HEK293T (cell line): ENCODE data around the gene C3orf70.

Source experiments
- CTCF ChIA-PET: fragments of 350-600 bp; formaldehyde crosslinking; extraction: SDS; loops from one replicate; lab custom pipeline; 2021; ENCODE audit warnings: antibody characterized with exemption, inconsistent platforms; lab: Yijun Ruan, JAX
- POLR2A ChIA-PET: fragments of 350-600 bp; formaldehyde crosslinking; extraction: SDS; loops from one replicate; lab custom pipeline; 2020; ENCODE audit warnings: antibody characterized with exemption, inconsistent platforms; lab: Yijun Ruan, JAX
- DNase-seq: peaks from one replicate; pipeline ENCODE4 v3.0.0; 2012; ENCODE audit warnings: mixed read lengths; ENCODE audit errors: extremely low spot score
- ARNT ChIP-seq: fragments of 450-650 bp; IDR thresholded peaks from 2 replicates; pipeline ENCODE4 v1.6.1; 2017; ENCODE audit warnings: mild to moderate bottlenecking
- BHLHE40 ChIP-seq: fragments of 450-650 bp; IDR thresholded peaks from 2 replicates; pipeline ENCODE4 v1.6.1; 2016; ENCODE audit warnings: mild to moderate bottlenecking, moderate library complexity, borderline replicate concordance
- CTBP1 ChIP-seq: fragments of 450-650 bp; IDR thresholded peaks from 2 replicates; pipeline ENCODE4 v1.6.1; 2016; ENCODE audit warnings: borderline replicate concordance
- ELF4 ChIP-seq: fragments of 450-650 bp; IDR thresholded peaks from 2 replicates; pipeline ENCODE4 v1.6.1; 2017; ENCODE audit warnings: antibody characterized with exemption
- FOXA1 ChIP-seq: fragments of 450-650 bp; IDR thresholded peaks from 2 replicates; pipeline ENCODE4 v1.6.1; 2016; ENCODE audit warnings: mild to moderate bottlenecking
- FOXK2 ChIP-seq: fragments of 450-650 bp; IDR thresholded peaks from 2 replicates; pipeline ENCODE4 v1.6.1; 2016; ENCODE audit warnings: mild to moderate bottlenecking
- FOXM1 ChIP-seq: fragments of 450-650 bp; IDR thresholded peaks from 2 replicates; pipeline ENCODE4 v1.6.1; 2017; ENCODE audit warnings: mild to moderate bottlenecking, borderline replicate concordance
- HDGF ChIP-seq: fragments of 450-650 bp; IDR thresholded peaks from 2 replicates; pipeline ENCODE4 v1.6.1; 2017; ENCODE audit warnings: antibody characterized with exemption, borderline replicate concordance
- L3MBTL2 ChIP-seq: fragments of 450-650 bp; conservative IDR thresholded peaks from 2 replicates; pipeline ENCODE4 v1.6.1; 2016; ENCODE audit warnings: mild to moderate bottlenecking
- LEF1 ChIP-seq: fragments of 450-650 bp; IDR thresholded peaks from 2 replicates; pipeline ENCODE4 v1.6.1; 2017; ENCODE audit warnings: mild to moderate bottlenecking, borderline replicate concordance
- NFRKB ChIP-seq: fragments of 450-650 bp; IDR thresholded peaks from 2 replicates; pipeline ENCODE4 v1.6.1; 2016; ENCODE audit warnings: mild to moderate bottlenecking, moderate library complexity
- PKNOX1 ChIP-seq: fragments of 450-650 bp; IDR thresholded peaks from 2 replicates; pipeline ENCODE4 v1.6.1; 2016
- SP1 ChIP-seq: fragments of 450-650 bp; IDR thresholded peaks from 2 replicates; pipeline ENCODE4 v1.6.1; 2017
- SUZ12 ChIP-seq: fragments of 450-650 bp; IDR thresholded peaks from 2 replicates; pipeline ENCODE4 v1.6.1; 2016; ENCODE audit warnings: mild to moderate bottlenecking
- TARDBP ChIP-seq: fragments of 450-650 bp; IDR thresholded peaks from 2 replicates; pipeline ENCODE4 v1.6.1; 2016
- ZNF384 ChIP-seq: fragments of 450-650 bp; IDR thresholded peaks from 2 replicates; pipeline ENCODE4 v1.6.1; 2016

C3orf70 gene

GRCh38 chr3:185153171-185153771, 411 bp upstream of the C3orf70 start:
- CTCF ChIA-PET = no interaction called here
- DNase-seq = no peak
- POLR2A ChIA-PET = no interaction called here
- TF ChIP-seq FOXA1 = no peak
- no peak for TF ChIP-seq SP1
- no peak for TF ChIP-seq FOXM1
- no peak for TF ChIP-seq ARNT
- no peak for TF ChIP-seq CTBP1
- no peak for TF ChIP-seq LEF1
- no peak for TF ChIP-seq BHLHE40
- TF ChIP-seq ZNF384 = no peak
- no peak for TF ChIP-seq L3MBTL2
- TF ChIP-seq HDGF = no peak
- no peak for TF ChIP-seq TARDBP
- no peak for TF ChIP-seq SUZ12
- no peak for TF ChIP-seq PKNOX1

DNA sequence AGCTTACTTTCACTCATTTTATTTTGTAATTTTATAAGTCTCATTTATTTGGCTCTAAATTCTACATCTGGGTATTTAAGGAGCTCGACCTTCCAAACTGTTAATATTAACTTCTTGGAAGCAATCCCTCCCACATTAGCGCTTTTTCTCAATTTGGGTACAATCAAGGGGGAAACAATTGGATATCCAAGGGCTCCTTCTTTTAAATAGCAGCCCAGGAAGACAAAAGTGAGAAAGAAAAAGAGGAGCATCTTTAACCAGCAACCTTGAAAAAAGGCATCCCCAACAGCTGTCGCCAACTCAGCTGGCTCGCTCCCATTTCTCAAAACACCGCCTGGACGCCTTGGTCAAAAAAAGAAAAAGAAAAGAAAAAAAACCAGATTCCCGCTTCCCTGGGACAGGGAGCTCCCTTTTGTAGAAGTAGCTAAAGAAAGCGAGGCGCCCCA, 873 bp downstream of the C3orf70 start:
- ChIA-PET POLR2A (no interaction called here), CTCF (interaction anchor here (0.5 kb wide), 1 partner anchor 276 kb away, joined by 3 read pairs; no protein-coding TSS in a partner anchor)
- DNase-seq = no peak
- TF ChIP-seq FOXK2 = no peak

DNA sequence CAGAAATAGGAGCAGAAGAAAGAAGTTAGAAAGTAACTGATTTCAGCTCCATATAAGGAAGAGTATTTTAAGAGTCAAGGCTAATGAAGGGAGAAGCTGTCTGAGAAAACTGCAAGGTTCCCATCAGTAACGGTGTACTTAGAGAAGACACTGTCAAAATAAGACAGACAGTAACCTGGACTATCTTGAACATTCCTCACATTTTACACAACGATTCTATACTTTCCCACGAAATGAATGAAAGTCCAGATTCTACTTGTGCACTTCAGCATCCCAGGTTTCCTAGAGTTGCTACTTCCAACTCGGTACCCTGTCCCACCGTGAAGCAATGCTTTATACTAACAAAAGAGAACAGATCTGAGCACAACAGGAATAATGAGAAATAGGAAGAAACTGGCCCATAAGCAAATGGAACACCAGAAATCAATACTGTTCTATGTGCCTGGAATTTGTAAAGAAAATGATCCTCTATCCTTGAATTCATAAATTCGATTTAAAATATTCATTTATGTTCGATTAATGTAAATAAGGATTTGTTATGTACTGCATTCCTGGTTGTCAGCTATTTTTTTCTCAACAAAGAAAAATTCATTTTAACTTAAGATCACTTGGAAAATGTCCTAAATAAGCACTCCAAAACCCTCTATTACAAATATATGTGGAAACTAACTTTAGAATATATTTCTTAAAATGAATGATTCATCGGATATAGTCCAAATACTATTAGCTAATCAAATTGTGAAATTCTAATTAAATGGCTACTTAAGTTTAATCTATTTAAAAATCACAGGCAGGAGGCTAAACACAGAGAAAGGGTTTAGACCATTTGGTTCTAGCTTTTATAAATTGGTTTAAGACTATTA, 1.5 kb downstream of the C3orf70 start:
- DNase-seq = no peak
- ChIA-PET CTCF (no interaction called here), POLR2A (no interaction called here)
- no peak for TF ChIP-seq BHLHE40
- TF ChIP-seq ZNF384 = no peak
- TF ChIP-seq PKNOX1 = no peak
- no peak for TF ChIP-seq FOXK2
- TF ChIP-seq ARNT = no peak
- no peak for TF ChIP-seq NFRKB
- TF ChIP-seq FOXM1 = no peak
- TF ChIP-seq HDGF = no peak
- TF ChIP-seq TARDBP = no peak
- no peak for TF ChIP-seq L3MBTL2
- TF ChIP-seq ELF4 = no peak
- no peak for TF ChIP-seq CTBP1
- no peak for TF ChIP-seq SUZ12
- no peak for TF ChIP-seq SP1
- TF ChIP-seq LEF1 = no peak
- no peak for TF ChIP-seq FOXA1

DNA sequence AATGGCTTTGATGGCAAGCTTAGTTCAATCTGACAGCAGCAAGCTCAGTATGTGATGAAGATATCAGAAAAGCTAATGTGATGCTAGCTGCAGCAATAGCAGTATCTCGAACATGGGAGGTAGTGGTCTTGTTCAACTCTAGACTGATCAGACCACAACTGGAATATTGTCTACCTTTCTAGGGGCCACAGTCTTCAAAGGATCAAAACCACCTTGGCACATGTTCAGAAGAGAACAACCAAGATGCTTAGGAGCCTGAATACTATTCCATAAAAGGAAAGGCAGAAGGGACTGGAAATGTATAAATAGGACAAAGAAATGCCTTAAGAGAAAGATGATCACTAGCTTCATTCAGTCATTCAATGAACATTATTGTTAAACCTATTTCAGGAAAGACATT, 2.3 kb downstream of the C3orf70 start:
- ChIA-PET POLR2A (no interaction called here), CTCF (no interaction called here)
- TF ChIP-seq ELF4 (no peak), LEF1 (no peak), HDGF (no peak), ARNT (no peak), NFRKB (no peak), ZNF384 (no peak), BHLHE40 (no peak), FOXA1 (no peak), SP1 (no peak), FOXM1 (no peak), PKNOX1 (no peak), SUZ12 (no peak), FOXK2 (no peak)
- no peak for DNase-seq

DNA sequence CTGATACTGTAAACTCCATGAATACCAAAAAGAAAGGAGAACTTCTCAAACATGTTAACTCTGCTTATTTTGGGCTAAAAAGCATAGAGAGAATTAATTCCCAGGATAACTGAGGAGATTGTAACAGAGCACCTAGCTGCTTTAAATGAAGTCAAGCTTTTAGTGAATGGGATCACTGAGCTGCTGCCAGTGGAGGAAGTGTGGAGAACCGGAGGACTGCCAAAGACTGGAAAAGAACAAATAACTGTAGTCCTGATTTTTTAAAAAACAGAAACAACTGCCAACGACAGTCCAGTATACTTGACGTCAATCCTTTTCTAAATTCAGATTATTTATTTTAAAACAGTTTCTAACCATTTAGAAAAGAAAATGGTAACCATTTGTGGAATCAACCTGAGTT, 3.3 kb downstream of the C3orf70 start:
- no peak for DNase-seq
- CTCF ChIA-PET = no interaction called here
- TF ChIP-seq L3MBTL2 (no peak), FOXM1 (no peak), LEF1 (no peak), PKNOX1 (no peak), ELF4 (no peak), CTBP1 (no peak), FOXK2 (no peak), FOXA1 (no peak), TARDBP (no peak), NFRKB (no peak), ZNF384 (no peak)
- POLR2A ChIA-PET = no interaction called here

GRCh38 chr3:185145511-185145910, 7.3 kb downstream of the C3orf70 start:
- CTCF ChIA-PET = no interaction called here
- no peak for DNase-seq

More at GRCh38 chr3:185145511-185145910, 7.3 kb downstream of the C3orf70 start:
- POLR2A ChIA-PET = no interaction called here
- TF ChIP-seq ELF4 (no peak), SUZ12 (no peak), BHLHE40 (no peak), FOXM1 (no peak), PKNOX1 (no peak), SP1 (no peak), L3MBTL2 (no peak), FOXK2 (no peak), NFRKB (no peak), TARDBP (no peak), ZNF384 (no peak), LEF1 (no peak), CTBP1 (no peak), FOXA1 (no peak)
